Adrenal gland (tissue), 12 donors: Measurements from ENCODE around the gene OSBP. TPM values are rescaled to one million over a fixed set of nuclear protein-coding genes. Genes with fewer than 3 reads are reported as not detected.
"Not testable (repeated sequence)": the region's sequence is repeated elsewhere in the genome, so short reads cannot be mapped to it uniquely, and the experiment has no call there.

ENCODE experiments used
- DNase-seq, 7 donors: peaks; one replicate each; pipeline ENCODE4 v3.0.0-alpha.2; 2019 to 2020
- H3K27ac ChIP-seq, 5 donors: fragments of 200-600 bp; sonication (generic) in 4 of 5; 1 replicate in 3 of 5; 2 replicates in 2 of 5; pipeline versions ENCODE4 v1.5.1 to v1.8.0; 2016 to 2020; ENCODE audit warnings: mild to moderate bottlenecking in 1 of 5
- H3K27me3 ChIP-seq: fragments of 200-600 bp; 2 replicates; pipeline ENCODE4 v1.8.0; 2021
- H3K36me3 ChIP-seq, 2 donors: fragments of 200-600 bp; replicated peaks in 1 of 2; 1 replicate in 1 of 2; 2 replicates in 1 of 2; pipeline versions ENCODE4 v1.5.1 to v1.8.0; 2018 to 2022
- H3K4me1 ChIP-seq, 2 donors: fragments of 200-600 bp; replicated peaks in 1 of 2; 1 replicate in 1 of 2; 2 replicates in 1 of 2; pipeline versions ENCODE4 v1.5.1 to v1.8.0; 2018 to 2021
- H3K4me3 ChIP-seq, 4 donors: fragments of 200-600 bp; sonication (generic) in 3 of 4; one replicate each; pipeline ENCODE4 v1.5.1; 2016 to 2018
- H3K9me3 ChIP-seq, 3 donors: fragments of 200-600 bp; sonication (generic) in 1 of 3; replicated peaks in 1 of 3; 1 replicate in 2 of 3; 2 replicates in 1 of 3; pipeline versions ENCODE4 v1.5.1 to v1.8.0; 2016 to 2021
- POLR2A ChIP-seq, 2 donors: fragments of 450-650 bp; IDR thresholded peaks; one replicate each; pipeline ENCODE4 v1.6.1; 2017; ENCODE audit warnings: antibody characterized with exemption in 2 of 2, mild to moderate bottlenecking in 2 of 2, moderate library complexity in 1 of 2
- WGBS, 4 donors: extraction: QIAGEN DNeasy Blood & Tissue Kit in 2 of 4; methylation state at CpG; one replicate each; pipeline versions ENCODE4 v1.1.5 to v1.1.7; 2013 to 2017; 5-methylcytosine and 5-hydroxymethylcytosine counted together
- intact Hi-C, 2 donors: fragments of 100-400 bp; cut with DNase I; formaldehyde crosslinking; loops; one replicate each; pipeline versions ENCODE4 v1.14.1 to v1.15.0; 2022 to 2023
- polyA plus RNA-seq, 3 donors: library from polyadenylated mRNA; stranded (reverse); fragments of 200-250 nt in 2 of 3; fragments of 350-450 nt in 1 of 3; fragmentation: Illumina TruSeq in 1 of 3; extraction: RNeasy Lipid Tissue Mini Kit (QIAGEN cat#74804) in 1 of 3; gene quantifications; one replicate each; pipeline ENCODE4 v1.2.3, GENCODE V29; 2013 to 2014
- total RNA-seq, 9 donors: library from RNA; depleted of rRNA in 4 of 9; stranded (reverse); fragments of >200 nt in 4 of 9; fragments of 120-200 nt in 1 of 9; fragmentation: NEBNext Ultra II Directional in 1 of 9; extraction: Animal tissue kit (Norgen Biotek cat#: 25700) in 1 of 9; gene quantifications; one replicate each; pipeline versions ENCODE4 v1.1.0 to v1.2.4, GENCODE V29; 2013 to 2023
- TF ChIP-seq, protein P1 (sequence below), 6 experiments: fragments of 450-650 bp in 4 of 6; fragments of 200-600 bp in 2 of 6; sonication (generic) in 1 of 6; IDR thresholded peaks; 1 replicate in 5 of 6; 2 replicates in 1 of 6; pipeline versions ENCODE4 v1.5.1 to v1.8.0; 2016 to 2021; ENCODE audit warnings: antibody characterized with exemption in 6 of 6, mild to moderate bottlenecking in 2 of 6, moderate library complexity in 1 of 6
- donor health status: healthy with polysubstance abuse.
- donor health status: Bipolar disorder and iron deficiency.
- donor health status: DM: yes; HTN: yes; CAD: no.
- donor health status: DM: no; HTN: no; CAD: no.
- donor health status: DM: no; HTN: no; CAD: no.
- donor health status: DM: yes; HTN: yes; CAD: no.

OSBP gene
- total and polyA plus RNA-seq, 12 donors, result 15.3 to 120 (median 68.7) TPM

DNA sequence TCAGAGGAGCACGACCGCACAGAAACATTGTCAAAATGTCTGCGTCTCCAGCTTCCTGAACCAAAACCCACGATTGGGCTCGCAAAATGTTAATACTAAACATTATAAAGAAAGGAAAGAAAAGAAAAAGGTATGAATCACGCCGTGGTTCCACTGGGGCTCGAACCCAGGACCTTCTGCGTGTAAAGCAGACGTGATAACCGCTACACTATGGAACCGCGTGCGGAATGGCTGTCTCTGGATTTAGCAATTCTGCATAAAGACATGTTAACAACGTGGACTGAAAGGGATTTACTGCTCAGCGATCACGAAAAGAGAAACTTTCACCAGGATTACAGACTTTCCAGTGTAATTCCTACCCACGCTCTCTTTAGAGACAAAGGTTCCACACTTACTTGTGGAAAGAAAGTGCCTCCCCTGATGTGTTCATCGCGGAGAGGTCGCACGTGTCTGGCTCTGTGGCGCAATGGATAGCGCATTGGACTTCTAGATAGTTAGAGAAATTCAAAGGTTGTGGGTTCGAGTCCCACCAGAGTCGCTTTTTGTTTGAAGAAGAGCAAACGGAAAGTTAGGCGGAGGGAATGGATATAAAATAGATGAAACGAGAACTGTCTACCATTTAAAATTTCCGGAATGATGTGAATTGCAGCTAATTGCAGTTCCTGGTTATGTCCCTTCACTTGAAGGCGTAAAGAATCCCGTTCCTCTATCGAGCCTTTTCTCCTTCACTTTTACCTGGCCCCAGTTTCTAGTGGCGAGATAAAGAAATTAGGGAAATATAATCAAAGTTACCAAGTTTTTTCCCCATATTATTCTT, 64.5 kb downstream of the OSBP start:
- Histone ChIP-seq H3K27ac (peak overlapping the region; percentile 73 to 91 (median 88)), H3K27me3 (no peaks in the 10 kb centered on the region), H3K4me1 (peaks cover 11 to 41% of the 10 kb centered on the region in 2 donors), H3K36me3 (no peaks in the 10 kb centered on the region), H3K4me3 (peak overlapping the region in 2 of 4 donors; percentile 35 to 48), H3K9me3 (no peaks in the 10 kb centered on the region)
- WGBS, 4 donors, result 0 to 1% (median 1%) methylated on average over 34 of the region's 34 CpGs
- TF ChIP-seq, protein P1, sequence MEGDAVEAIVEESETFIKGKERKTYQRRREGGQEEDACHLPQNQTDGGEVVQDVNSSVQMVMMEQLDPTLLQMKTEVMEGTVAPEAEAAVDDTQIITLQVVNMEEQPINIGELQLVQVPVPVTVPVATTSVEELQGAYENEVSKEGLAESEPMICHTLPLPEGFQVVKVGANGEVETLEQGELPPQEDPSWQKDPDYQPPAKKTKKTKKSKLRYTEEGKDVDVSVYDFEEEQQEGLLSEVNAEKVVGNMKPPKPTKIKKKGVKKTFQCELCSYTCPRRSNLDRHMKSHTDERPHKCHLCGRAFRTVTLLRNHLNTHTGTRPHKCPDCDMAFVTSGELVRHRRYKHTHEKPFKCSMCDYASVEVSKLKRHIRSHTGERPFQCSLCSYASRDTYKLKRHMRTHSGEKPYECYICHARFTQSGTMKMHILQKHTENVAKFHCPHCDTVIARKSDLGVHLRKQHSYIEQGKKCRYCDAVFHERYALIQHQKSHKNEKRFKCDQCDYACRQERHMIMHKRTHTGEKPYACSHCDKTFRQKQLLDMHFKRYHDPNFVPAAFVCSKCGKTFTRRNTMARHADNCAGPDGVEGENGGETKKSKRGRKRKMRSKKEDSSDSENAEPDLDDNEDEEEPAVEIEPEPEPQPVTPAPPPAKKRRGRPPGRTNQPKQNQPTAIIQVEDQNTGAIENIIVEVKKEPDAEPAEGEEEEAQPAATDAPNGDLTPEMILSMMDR (IDR thresholded peaks at IDR 0.05), result no peak
- peak in 1 of 2 donors; percentile 3 for TF ChIP-seq POLR2A (IDR thresholded peaks at IDR 0.05)
- intact Hi-C loops, result loop anchor here in 1 of 2 donors (5.0 kb wide), 1 partner anchor 66 kb away; the partner anchor contains the start of gene OSBP
- DNase-seq, result peak; percentile 81 to 94 (median 88)

DNA sequence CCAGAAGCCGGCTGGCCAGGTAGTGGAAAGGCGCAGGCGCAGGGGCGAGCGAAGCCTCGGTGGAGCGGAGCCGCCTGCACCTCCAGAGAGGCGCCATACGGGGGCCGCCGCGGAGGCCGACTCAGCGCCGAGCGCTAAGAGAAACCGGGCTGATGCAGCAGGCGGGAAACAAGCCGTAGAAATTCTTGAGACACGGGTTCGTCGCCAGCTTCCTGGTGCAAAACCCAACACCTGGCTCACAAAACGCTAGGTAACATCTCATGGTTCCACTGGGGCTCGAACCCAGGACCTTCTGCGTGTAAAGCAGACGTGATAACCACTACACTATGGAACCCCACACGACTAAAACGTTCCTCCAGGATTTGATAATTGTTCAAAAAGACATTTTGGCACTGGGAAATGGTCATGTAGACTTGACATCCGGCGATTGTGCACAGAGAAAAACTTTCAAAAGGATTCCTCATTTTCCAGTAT, 65.2 kb downstream of the OSBP start:
- TF ChIP-seq, protein P1 (IDR thresholded peaks at IDR 0.05), result peak; percentile 15 to 70 (median 50)
- TF ChIP-seq POLR2A (IDR thresholded peaks at IDR 0.05), result peak; percentile 3 to 23
- Histone ChIP-seq H3K4me3 (peak overlapping the region in 2 of 4 donors; percentile 37 to 48), H3K9me3 (no peaks in the 10 kb centered on the region), H3K27ac (peak overlapping the region; percentile 73 to 91 (median 88)), H3K27me3 (no peaks in the 10 kb centered on the region), H3K4me1 (peaks cover 11 to 35% of the 10 kb centered on the region in 2 donors), H3K36me3 (no peaks in the 10 kb centered on the region)
- peak; percentile 79 to 96 (median 86) for DNase-seq
- WGBS, 4 donors, result 0 to 1% (median 0%) methylated on average over 4 to 31 of the region's 31 CpGs
- intact Hi-C loops, result loop anchor here in 1 of 2 donors (5.0 kb wide), 1 partner anchor 67 kb away; the partner anchor contains the start of gene OSBP

DNA sequence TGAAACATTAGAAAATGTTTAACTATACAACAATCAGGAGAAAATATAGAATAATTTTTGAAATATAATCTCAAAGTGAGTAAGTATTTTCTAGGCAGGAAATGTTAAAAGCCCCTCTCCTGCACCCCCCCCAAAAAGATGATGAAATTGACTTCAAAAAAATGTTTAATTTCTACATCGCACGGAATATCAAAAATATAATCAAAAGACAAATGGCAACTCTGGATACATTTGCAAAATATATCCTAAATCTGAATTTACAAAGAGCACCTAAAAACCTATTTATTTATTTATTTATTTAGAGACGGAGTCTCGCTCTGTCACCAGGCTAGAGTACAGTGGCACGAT, 67.3 kb downstream of the OSBP start:
- H3K27me3 ChIP-seq, result no peaks in the 10 kb centered on the region
- no peaks in the 10 kb centered on the region for H3K9me3 ChIP-seq
- H3K4me1 ChIP-seq, result peaks cover 11 to 31% of the 10 kb centered on the region in 2 donors
- peak overlapping the region in 2 of 5 donors; percentile 44 to 60 for H3K27ac ChIP-seq
- DNase-seq, result no peak
- no peak for TF ChIP-seq POLR2A (IDR thresholded peaks at IDR 0.05)
- TF ChIP-seq, protein P1 (IDR thresholded peaks at IDR 0.05), result no peak
- no peak overlapping the region for H3K4me3 ChIP-seq
- no peaks in the 10 kb centered on the region for H3K36me3 ChIP-seq
- WGBS, 4 donors, result 82 to 92% (median 90%) methylated on average over 5 of the region's 5 CpGs
- intact Hi-C loops, result no loop called here

DNA sequence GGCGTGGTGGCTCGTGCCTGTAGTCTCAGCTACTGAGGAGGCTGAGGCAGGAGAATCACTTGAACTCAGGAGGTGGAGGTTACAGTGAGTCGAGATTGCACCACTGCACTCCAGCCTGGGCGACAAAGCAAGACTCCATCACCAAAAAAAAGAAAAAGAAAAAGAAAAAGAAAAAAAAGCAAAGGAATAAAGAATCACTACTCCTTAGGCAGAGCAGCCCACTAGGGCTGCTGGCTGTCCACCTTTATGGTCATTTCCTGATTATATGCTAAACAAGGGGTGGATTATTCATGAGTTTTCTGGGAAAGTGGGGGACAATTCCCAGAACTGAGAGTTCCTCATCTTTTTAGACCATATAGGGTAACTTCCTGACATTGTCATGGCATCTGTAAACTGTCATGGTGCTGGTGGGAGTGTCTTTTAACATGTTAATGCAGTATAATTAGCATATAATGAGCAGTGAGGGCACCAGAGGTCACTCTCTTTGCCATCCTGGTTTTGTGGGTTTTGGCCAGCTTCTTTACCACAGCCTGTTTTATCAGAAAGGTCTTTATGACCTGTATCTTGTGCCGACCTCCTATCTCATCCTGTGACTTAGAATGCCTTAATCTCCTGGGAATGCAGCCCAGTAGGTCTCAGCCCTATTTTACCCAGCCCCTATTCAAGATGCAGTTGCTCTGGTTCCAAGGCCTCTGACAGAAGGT, 67.8 kb downstream of the OSBP start:
- WGBS, 4 donors, result 75 to 85% (median 79%) methylated on average over 5 of the region's 5 CpGs
- Histone ChIP-seq H3K27ac (peak overlapping the region in 3 of 5 donors; percentile 44 to 60 (median 46)), H3K4me1 (peaks cover 13 to 27% of the 10 kb centered on the region in 2 donors)
- H3K36me3 ChIP-seq, intact Hi-C loops, H3K4me3 ChIP-seq, H3K27me3 ChIP-seq, H3K9me3 ChIP-seq: not testable (repeated sequence)
- peak in 2 of 7 donors; percentile 48 to 50 for DNase-seq
